Measurements from ENCODE around the gene SF3B2. TPM values are rescaled to one million over a fixed set of nuclear protein-coding genes. Genes with fewer than 3 reads are reported as not detected.
"Not testable (repeated sequence)": the region's sequence is repeated elsewhere in the genome, so short reads cannot be mapped to it uniquely, and the experiment has no call there.

Gene SF3B2
- total RNA-seq, 2 donors from 2014 or later: 123 to 131 TPM

- intact Hi-C loops (cut with DNase I, micrococcal nuclease): no loop called here
- DNase-seq (no peak), ATAC-seq (no peak)
Measured at GRCh38 chr11:66090288-66090687, 38.1 kb downstream of the SF3B2 start.

GRCh38 chr11:66092125-66092524, 40.0 kb downstream of the SF3B2 start:
- ATAC-seq; DNase-seq; intact Hi-C loops (cut with DNase I, micrococcal nuclease): not testable (repeated sequence)

- ATAC-seq; intact Hi-C loops (cut with DNase I, micrococcal nuclease); DNase-seq: not testable (repeated sequence)
Measured at GRCh38 chr11:66099746-66100145, 47.6 kb downstream of the SF3B2 start.

- intact Hi-C loops (cut with DNase I, micrococcal nuclease): no loop called here
- DNase-seq: peak; percentile 64 to 70
- peak; percentile 84 for ATAC-seq
Measured at GRCh38 chr11:66100272-66101065, 48.3 kb downstream of the SF3B2 start.

GRCh38 chr11:66101066-66101464, 48.9 kb downstream of the SF3B2 start:
- ATAC-seq (no peak), DNase-seq (no peak)
- intact Hi-C loops (cut with DNase I, micrococcal nuclease): no loop called here

- ATAC-seq (no peak), DNase-seq (no peak)
- intact Hi-C loops (cut with DNase I, micrococcal nuclease): no loop called here
Measured at GRCh38 chr11:66104057-66104638, 52.0 kb downstream of the SF3B2 start.

GRCh38 chr11:66106786-66107599, 54.8 kb downstream of the SF3B2 start:
- no peak for DNase-seq
- intact Hi-C loops (cut with DNase I, micrococcal nuclease): no loop called here
- ATAC-seq: no peak

GRCh38 chr11:66107600-66108510, 55.7 kb downstream of the SF3B2 start:
- DNase-seq: no peak
- ATAC-seq: no peak
- intact Hi-C loops (cut with DNase I, micrococcal nuclease): no loop called here

- ATAC-seq (no peak), DNase-seq (no peak)
- intact Hi-C loops (cut with DNase I, micrococcal nuclease): no loop called here
Measured at GRCh38 chr11:66109294-66109693, 57.1 kb downstream of the SF3B2 start.

- DNase-seq (no peak), ATAC-seq (no peak)
- intact Hi-C loops (cut with DNase I, micrococcal nuclease): no loop called here
Measured at GRCh38 chr11:66111158-66111557, 59.0 kb downstream of the SF3B2 start.

GRCh38 chr11:66112041-66112491, 59.9 kb downstream of the SF3B2 start:
- ATAC-seq: no peak
- intact Hi-C loops (cut with DNase I, micrococcal nuclease): no loop called here
- DNase-seq: no peak

GRCh38 chr11:66112601-66113499, 60.7 kb downstream of the SF3B2 start:
- DNase-seq: no peak
- intact Hi-C loops (cut with DNase I, micrococcal nuclease): no loop called here
- peak; percentile 63 for ATAC-seq

GRCh38 chr11:66114957-66115356, 62.8 kb downstream of the SF3B2 start:
- intact Hi-C loops (cut with DNase I, micrococcal nuclease); DNase-seq; ATAC-seq: not testable (repeated sequence)

GRCh38 chr11:66115638-66116301, 63.6 kb downstream of the SF3B2 start:
- no peak for ATAC-seq
- intact Hi-C loops (cut with DNase I, micrococcal nuclease): no loop called here
- no peak for DNase-seq

GRCh38 chr11:66116576-66117361, 64.6 kb downstream of the SF3B2 start:
- intact Hi-C loops (cut with DNase I, micrococcal nuclease): no loop called here
- ATAC-seq: no peak
- DNase-seq: no peak

GRCh38 chr11:66118847-66119246, 66.7 kb downstream of the SF3B2 start:
- intact Hi-C loops (cut with DNase I, micrococcal nuclease): no loop called here
- ATAC-seq (no peak), DNase-seq (no peak)
